NT2/D1 (cell line): ENCODE measurements around the gene RBFOX1.

Experiments used
- DNase-seq: peaks from one replicate; pipeline ENCODE4 v3.0.0-alpha.2; 2011; ENCODE audit warnings: low read depth, low spot score
- H3K27me3 ChIP-seq: 2 replicates; pipeline ENCODE4 v1.6.0; 2011; ENCODE audit warnings: mild to moderate bottlenecking; ENCODE audit not compliant: insufficient read length, insufficient read depth
- H3K36me3 ChIP-seq: 2 replicates; pipeline ENCODE4 v1.6.1; 2011; ENCODE audit warnings: mild to moderate bottlenecking, low read length, mixed read lengths; ENCODE audit not compliant: insufficient read depth, insufficient read length
- H3K4me1 ChIP-seq: 2 replicates; pipeline ENCODE4 v1.5.1; 2011; ENCODE audit not compliant: insufficient read depth, insufficient read length
- H3K4me3 ChIP-seq: 2 replicates; pipeline ENCODE4 v1.5.1; 2011; ENCODE audit warnings: low read depth; ENCODE audit not compliant: insufficient read length
- H3K9ac ChIP-seq: 2 replicates; pipeline ENCODE4 v1.6.0; 2011; ENCODE audit warnings: low read depth; ENCODE audit not compliant: insufficient read length
- H3K9me3 ChIP-seq: 2 replicates; pipeline ENCODE4 v1.5.1; 2011; ENCODE audit warnings: mild to moderate bottlenecking, low read length; ENCODE audit not compliant: insufficient read depth
- SUZ12 ChIP-seq: IDR thresholded peaks from 2 replicates; pipeline ENCODE4 v1.6.1; 2011; ENCODE audit not compliant: insufficient read length, insufficient read depth; ENCODE audit errors: extremely low read depth
- YY1 ChIP-seq: IDR thresholded peaks from 2 replicates; pipeline ENCODE4 v1.6.1; 2011; ENCODE audit not compliant: insufficient read length, insufficient read depth
- ZNF274 ChIP-seq: IDR thresholded peaks from 2 replicates; pipeline ENCODE4 v1.6.1; 2011; ENCODE audit warnings: mild to moderate bottlenecking, low read depth, low read length

RBFOX1 gene

DNA sequence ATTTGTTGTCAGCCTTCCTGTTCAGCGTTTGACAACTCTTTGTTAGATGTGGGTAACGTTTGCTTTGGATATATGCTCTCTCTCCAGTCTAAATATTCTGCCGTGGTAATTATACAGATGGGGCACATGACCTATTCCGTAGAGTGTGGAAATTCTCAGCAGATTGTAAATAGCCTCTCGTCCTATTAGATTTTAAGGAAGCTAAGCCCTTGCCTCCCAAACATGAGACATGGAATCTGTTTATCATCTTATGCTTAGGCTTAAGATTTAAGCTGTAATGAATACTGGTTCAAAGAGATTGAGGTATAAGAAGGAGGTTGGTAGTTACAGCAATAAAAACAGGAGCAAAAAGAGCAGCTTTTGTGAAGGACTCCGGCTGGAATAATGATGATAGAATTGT, 87.4 kb downstream of the RBFOX1 start:
- DNase-seq = no peak
- Histone ChIP-seq H3K9me3 (no peaks in the 10 kb centered on the region), H3K36me3 (no peaks in the 10 kb centered on the region), H3K27me3 (no peaks in the 10 kb centered on the region), H3K4me3 (no peak overlapping the region), H3K4me1 (no peaks in the 10 kb centered on the region), H3K9ac (no peak overlapping the region)
- TF ChIP-seq ZNF274 (no peak), YY1 (no peak), SUZ12 (no peak)

DNA sequence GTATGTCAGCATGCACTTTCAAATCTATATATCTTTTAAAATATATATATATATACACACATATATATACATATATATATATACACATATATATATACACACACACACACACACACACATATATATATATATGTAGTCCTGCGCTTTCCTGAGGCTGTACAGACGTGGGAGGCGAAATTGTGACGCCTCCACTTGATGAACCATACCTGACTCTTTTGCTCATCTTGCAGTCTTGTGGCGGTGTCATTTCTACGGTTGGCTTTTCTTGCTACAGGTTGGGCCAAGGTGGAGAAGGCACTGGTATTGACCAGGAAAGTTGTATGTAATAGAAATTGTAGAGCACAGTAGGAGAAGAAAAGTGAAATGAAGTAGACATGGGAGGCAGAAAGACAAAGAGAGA, 88.2 kb downstream of the RBFOX1 start:
- TF ChIP-seq YY1 = no peak
- TF ChIP-seq ZNF274 = no peak
- TF ChIP-seq SUZ12 = no peak
- H3K9me3 ChIP-seq = no peaks in the 10 kb centered on the region
- H3K36me3 ChIP-seq = no peaks in the 10 kb centered on the region
- H3K4me1 ChIP-seq = no peaks in the 10 kb centered on the region
- H3K9ac ChIP-seq = no peak overlapping the region
- H3K4me3 ChIP-seq = no peak overlapping the region
- no peaks in the 10 kb centered on the region for H3K27me3 ChIP-seq
- DNase-seq = no peak

GRCh38 chr16:7421578-7421977, 88.9 kb downstream of the RBFOX1 start:
- no peak overlapping the region for H3K4me3 ChIP-seq
- no peaks in the 10 kb centered on the region for H3K27me3 ChIP-seq
- H3K9ac ChIP-seq = no peak overlapping the region
- no peak for DNase-seq
- no peaks in the 10 kb centered on the region for H3K36me3 ChIP-seq
- H3K9me3 ChIP-seq = no peaks in the 10 kb centered on the region
- TF ChIP-seq ZNF274 (no peak), SUZ12 (no peak), YY1 (no peak)
- H3K4me1 ChIP-seq = no peaks in the 10 kb centered on the region

DNA sequence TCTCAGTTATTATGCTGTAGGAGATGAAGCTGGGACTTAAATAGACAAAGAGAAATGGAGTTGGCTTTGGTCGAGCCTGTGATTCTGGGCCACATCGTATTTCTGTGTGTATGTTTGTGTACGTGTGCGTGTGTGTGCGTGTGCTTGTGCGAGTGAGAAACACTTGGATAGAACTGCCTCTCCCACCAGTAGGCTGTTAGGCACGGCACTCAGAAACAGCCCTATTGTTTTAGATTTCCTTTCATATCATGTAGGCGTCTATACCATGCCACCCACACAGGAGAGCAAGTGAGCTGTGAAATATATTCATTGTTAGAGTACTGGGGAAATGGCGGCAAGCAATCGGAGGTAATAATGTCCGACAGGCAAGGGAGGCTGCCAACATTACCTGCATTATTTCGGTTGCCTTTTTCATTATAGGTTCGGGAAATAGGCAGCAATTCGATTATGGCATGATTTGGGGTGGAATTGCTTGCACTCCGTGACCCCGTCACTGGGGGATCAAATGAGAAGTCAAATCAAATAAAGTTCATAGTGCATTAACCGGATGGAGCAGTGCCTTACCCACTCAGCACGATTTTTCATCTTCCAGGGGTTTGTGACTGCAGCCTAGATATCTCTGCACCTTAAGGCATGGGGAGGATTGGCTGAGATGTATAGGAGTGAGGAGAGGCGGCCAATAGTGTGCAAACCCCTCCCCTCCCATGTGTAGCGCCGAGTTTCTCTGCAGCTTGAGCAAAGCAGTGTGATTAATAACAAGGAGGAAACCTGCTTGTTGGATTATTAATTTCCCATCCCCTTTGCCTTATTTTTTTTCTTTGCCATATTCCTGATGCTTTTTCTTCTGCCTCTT, 89.6 kb downstream of the RBFOX1 start:
- DNase-seq = no peak
- Histone ChIP-seq H3K9me3 (no peaks in the 10 kb centered on the region), H3K4me1 (no peaks in the 10 kb centered on the region), H3K36me3 (no peaks in the 10 kb centered on the region), H3K4me3 (no peak overlapping the region), H3K9ac (no peak overlapping the region), H3K27me3 (no peaks in the 10 kb centered on the region)
- TF ChIP-seq SUZ12 (no peak), YY1 (no peak)

- Histone ChIP-seq H3K9me3 (no peaks in the 10 kb centered on the region), H3K36me3 (no peaks in the 10 kb centered on the region), H3K4me1 (no peaks in the 10 kb centered on the region), H3K9ac (no peak overlapping the region), H3K4me3 (no peak overlapping the region), H3K27me3 (no peaks in the 10 kb centered on the region)
- DNase-seq = no peak
- TF ChIP-seq SUZ12 (no peak), ZNF274 (no peak), YY1 (no peak)
Observed at GRCh38 chr16:7423434-7424044, 90.9 kb downstream of the RBFOX1 start.

DNA sequence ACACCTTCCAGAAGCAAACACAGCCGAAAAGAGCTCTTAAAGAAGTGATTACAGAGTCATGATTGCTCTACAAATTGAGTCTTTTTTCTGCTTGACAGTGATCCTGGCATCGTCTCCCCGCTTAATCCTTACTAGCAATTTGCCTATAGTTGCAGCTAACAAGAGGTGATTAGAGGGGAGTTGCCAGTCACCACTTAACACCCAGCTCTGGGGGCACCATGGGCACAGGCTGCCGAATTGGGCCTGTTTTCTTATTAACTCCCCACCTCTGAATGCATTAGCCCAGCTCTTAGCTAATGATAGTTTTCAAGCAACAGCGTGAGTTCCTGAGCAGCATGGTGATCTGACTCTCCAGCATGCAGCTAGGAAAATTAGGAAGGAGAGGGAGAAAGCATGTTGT, 93.5 kb downstream of the RBFOX1 start:
- no peaks in the 10 kb centered on the region for H3K9me3 ChIP-seq
- H3K27me3 ChIP-seq = no peaks in the 10 kb centered on the region
- no peak for DNase-seq
- no peaks in the 10 kb centered on the region for H3K4me1 ChIP-seq
- no peak overlapping the region for H3K9ac ChIP-seq
- no peak for TF ChIP-seq ZNF274
- no peak for TF ChIP-seq SUZ12
- TF ChIP-seq YY1 = no peak
- H3K36me3 ChIP-seq = no peaks in the 10 kb centered on the region
- no peak overlapping the region for H3K4me3 ChIP-seq

GRCh38 chr16:7431723-7432122, 99.1 kb downstream of the RBFOX1 start:
- Histone ChIP-seq H3K4me1 (peaks cover 3% of the 10 kb centered on the region), H3K27me3 (no peaks in the 10 kb centered on the region), H3K9me3 (no peaks in the 10 kb centered on the region), H3K4me3 (no peak overlapping the region), H3K36me3 (no peaks in the 10 kb centered on the region), H3K9ac (no peak overlapping the region)
- no peak for DNase-seq
- TF ChIP-seq ZNF274 = no peak
- TF ChIP-seq YY1 = no peak
- TF ChIP-seq SUZ12 = no peak

GRCh38 chr16:7436306-7436705, 103.7 kb downstream of the RBFOX1 start:
- Histone ChIP-seq H3K4me1 (peaks cover 7% of the 10 kb centered on the region), H3K36me3 (no peaks in the 10 kb centered on the region), H3K9ac (no peak overlapping the region), H3K27me3 (no peaks in the 10 kb centered on the region), H3K4me3 (no peak overlapping the region), H3K9me3 (no peaks in the 10 kb centered on the region)
- DNase-seq = no peak
- no peak for TF ChIP-seq ZNF274
- TF ChIP-seq SUZ12 = no peak
- no peak for TF ChIP-seq YY1
